Heart right ventricle (tissue), 16 donors: ENCODE measurements around the gene SULF2. TPM values are rescaled to one million over a fixed set of nuclear protein-coding genes. Genes with fewer than 3 reads are reported as not detected.

Experiments
- ATAC-seq, 8 donors: fragments of 200-7000 bp; cut with Tn5 transposase; one replicate each; pipeline ENCODE4 v1.9.1; 2020; ENCODE audit warnings: mild to moderate bottlenecking in 8 of 8, moderate library complexity in 8 of 8, moderate number of reproducible peaks in 1 of 8
- DNase-seq, 2 donors: peaks; one replicate each; pipeline ENCODE4 v3.0.0-alpha.2; 2020
- H3K27ac ChIP-seq, 10 donors: fragments of 200-600 bp; sonication (generic) in 2 of 10; one replicate each; pipeline versions ENCODE4 v1.5.0 to v1.8.0; 2020 to 2022; ENCODE audit warnings: mild to moderate bottlenecking in 3 of 10
- H3K27me3 ChIP-seq, 7 donors: fragments of 200-600 bp; one replicate each; pipeline ENCODE4 v1.8.0; 2021 to 2022; ENCODE audit warnings: mild to moderate bottlenecking in 2 of 7
- H3K36me3 ChIP-seq, 9 donors: fragments of 200-600 bp; sonication (generic) in 1 of 9; one replicate each; pipeline versions ENCODE4 v1.5.0 to v1.8.0; 2020 to 2022; ENCODE audit warnings: mild to moderate bottlenecking in 2 of 9
- H3K4me1 ChIP-seq, 9 donors: fragments of 200-600 bp; sonication (generic) in 1 of 9; one replicate each; pipeline versions ENCODE4 v1.5.0 to v1.8.0; 2020 to 2022; ENCODE audit warnings: mild to moderate bottlenecking in 4 of 9
- H3K4me3 ChIP-seq, 10 donors: fragments of 200-600 bp; sonication (generic) in 2 of 10; one replicate each; pipeline versions ENCODE4 v1.5.0 to v1.8.0; 2020 to 2022; ENCODE audit warnings: mild to moderate bottlenecking in 7 of 10, moderate library complexity in 2 of 10
- H3K9me3 ChIP-seq, 11 donors: fragments of 200-600 bp in 10 of 11; sonication (generic) in 2 of 11; one replicate each; pipeline versions ENCODE4 v1.5.0 to v1.8.0; 2013 to 2022; ENCODE audit warnings: mild to moderate bottlenecking in 2 of 11, control low read depth in 1 of 11, moderate library complexity in 1 of 11
- WGBS, 2 donors: extraction: QIAGEN DNeasy Blood & Tissue Kit; methylation state at CpG; one replicate each; pipeline ENCODE4 v1.1.7; 2013; ENCODE audit warnings: inconsistent platforms in 1 of 2; 5-methylcytosine and 5-hydroxymethylcytosine counted together
- intact Hi-C, 10 donors: fragments of 100-400 bp; cut with DNase I; formaldehyde crosslinking; loops; one replicate each; pipeline versions ENCODE4 v1.11.1 to v1.14.2; 2022
- polyA plus RNA-seq, 2 donors: library from polyadenylated mRNA; stranded (reverse); fragments of 200-250 nt; gene quantifications; one replicate each; pipeline ENCODE4 v1.2.3, GENCODE V29; 2013
- total RNA-seq, 10 donors: library from RNA; stranded (reverse); fragmentation: NEBNext Ultra II Directional in 3 of 10; extraction: Animal tissue kit (Norgen Biotek cat#: 25700) in 3 of 10; gene quantifications; one replicate each; pipeline versions ENCODE4 v1.2.1 to v1.2.4, GENCODE V29; 2021 to 2023
- TF ChIP-seq, protein P1 (sequence below), 9 donors: fragments of 200-600 bp; sonication (generic) in 2 of 9; IDR thresholded peaks; one replicate each; pipeline versions ENCODE4 v1.5.0 to v1.8.0; 2021 to 2022; ENCODE audit warnings: antibody characterized with exemption in 9 of 9, mild to moderate bottlenecking in 5 of 9, moderate library complexity in 1 of 9
- donor health status: Arrhythmogenic right ventricular cardiomyopathy.
- donor health status: ischemic (EF 13 %, LVEDD 7.1; RV severe dilation, severe dysfunction).
- donor health status: healthy with polysubstance abuse.
- donor health status: DM: no; HTN: yes; CAD: no.
- donor health status: DM: no; HTN: no; CAD: no.
- donor health status: ischemic (EF 25% LVEDD 6.9; RV normal size, moderate dysfunction).
- donor health status: ischemic (EF 25% LVEDD 5.7; RV mildly dilated, moderate dysfunction).
- donor health status: healthy.
- donor health status: DM: yes; HTN: yes; CAD: no.
- donor health status: Ischemic cardiomyopathy.
- donor health status: ischemic (EF 35%, LVEDD 5.7; RV mildly dilated, moderate dysfunction).
- donor health status: nonischemic (EF 11% LVEDD 7.7; RV severe dilation, severe dysfunction).
- donor health status: DM: yes; HTN: yes; CAD: no.
- donor health status: PGD.
- donor health status: ischemic (EF 29% LVEDD 5.4; RV normal size, mild dysfunction).
- donor health status: nonischemic (EF 23%, LVEDD 6.1; RV moderate dilation, normal function).

SULF2 gene
- total and polyA plus RNA-seq, 12 donors: 16.7 to 40.6 (median 26.4) TPM

DNA sequence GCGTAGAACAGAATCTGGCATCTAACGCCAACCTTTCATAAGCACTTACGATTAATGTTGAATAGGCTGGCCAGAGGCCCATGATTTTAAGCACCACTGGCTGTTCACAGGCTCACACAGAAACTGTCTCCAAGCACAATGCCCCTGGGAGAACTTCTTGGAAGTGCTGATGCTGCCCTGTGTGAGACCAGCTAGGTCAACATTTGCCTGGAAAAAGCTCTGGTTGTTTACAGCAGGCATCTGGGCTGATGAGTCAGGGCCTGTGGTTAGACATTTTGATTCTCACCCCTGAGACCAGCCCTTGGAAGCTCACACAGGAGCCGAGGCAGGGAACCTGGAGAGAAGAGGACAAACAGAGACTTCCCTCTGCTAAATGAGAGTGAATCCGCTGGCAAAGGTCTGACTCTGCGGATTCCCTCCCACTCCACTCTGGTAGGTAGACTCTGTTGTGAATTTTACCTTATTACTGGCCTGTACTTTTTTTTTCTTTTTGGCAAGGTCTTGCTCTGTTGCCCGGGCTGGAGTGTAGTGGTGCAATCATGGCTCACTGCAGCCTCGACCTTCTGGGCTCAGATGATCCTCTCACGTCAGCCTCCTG is 6.8 kb upstream of the SULF2 start:
- H3K27ac ChIP-seq: peak overlapping the region in 3 of 10 donors; percentile 9 to 51 (median 28)
- H3K4me1 ChIP-seq: peaks cover 0 to 19% (median 12%) of the 10 kb centered on the region in 9 donors
- no peak overlapping the region for H3K4me3 ChIP-seq
- intact Hi-C loops: no loop called here
- peaks cover 0 to 24% (median 0%) of the 10 kb centered on the region in 7 donors for H3K27me3 ChIP-seq
- TF ChIP-seq, protein P1, sequence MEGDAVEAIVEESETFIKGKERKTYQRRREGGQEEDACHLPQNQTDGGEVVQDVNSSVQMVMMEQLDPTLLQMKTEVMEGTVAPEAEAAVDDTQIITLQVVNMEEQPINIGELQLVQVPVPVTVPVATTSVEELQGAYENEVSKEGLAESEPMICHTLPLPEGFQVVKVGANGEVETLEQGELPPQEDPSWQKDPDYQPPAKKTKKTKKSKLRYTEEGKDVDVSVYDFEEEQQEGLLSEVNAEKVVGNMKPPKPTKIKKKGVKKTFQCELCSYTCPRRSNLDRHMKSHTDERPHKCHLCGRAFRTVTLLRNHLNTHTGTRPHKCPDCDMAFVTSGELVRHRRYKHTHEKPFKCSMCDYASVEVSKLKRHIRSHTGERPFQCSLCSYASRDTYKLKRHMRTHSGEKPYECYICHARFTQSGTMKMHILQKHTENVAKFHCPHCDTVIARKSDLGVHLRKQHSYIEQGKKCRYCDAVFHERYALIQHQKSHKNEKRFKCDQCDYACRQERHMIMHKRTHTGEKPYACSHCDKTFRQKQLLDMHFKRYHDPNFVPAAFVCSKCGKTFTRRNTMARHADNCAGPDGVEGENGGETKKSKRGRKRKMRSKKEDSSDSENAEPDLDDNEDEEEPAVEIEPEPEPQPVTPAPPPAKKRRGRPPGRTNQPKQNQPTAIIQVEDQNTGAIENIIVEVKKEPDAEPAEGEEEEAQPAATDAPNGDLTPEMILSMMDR (IDR thresholded peaks at IDR 0.05): no peak
- 62 to 64% methylated on average over 9 of the region's 9 CpGs for WGBS, 2 donors
- no peaks in the 10 kb centered on the region for H3K36me3 ChIP-seq
- ATAC-seq (peak; percentile 82 to 91 (median 86)), DNase-seq (peak; percentile 48 to 85)
- no peaks in the 10 kb centered on the region for H3K9me3 ChIP-seq

DNA sequence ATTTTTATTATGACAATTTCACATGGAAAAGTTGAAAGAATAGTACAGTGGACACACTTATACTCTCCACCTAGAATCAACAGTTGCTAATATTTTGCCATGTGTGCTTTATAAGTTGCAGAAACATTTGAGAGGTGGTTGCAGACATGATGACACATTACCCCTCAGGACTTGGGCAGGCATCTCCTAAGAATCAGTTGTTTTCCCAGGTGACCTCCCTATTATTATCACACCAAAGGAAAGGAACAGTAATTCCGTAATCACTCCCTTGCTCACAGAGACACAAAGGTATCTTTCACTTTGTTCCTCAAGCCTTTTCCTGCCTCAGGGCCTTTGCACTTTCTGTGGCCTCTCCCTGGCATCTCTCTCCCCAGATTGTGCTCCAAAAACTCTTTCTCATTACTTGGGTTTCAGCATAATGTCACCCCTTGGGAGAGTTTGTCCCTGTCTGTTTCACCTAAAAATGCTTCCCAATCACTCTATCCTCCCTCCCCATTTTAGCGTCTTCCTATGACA is 5.9 kb upstream of the SULF2 start:
- H3K27ac ChIP-seq: peak overlapping the region in 2 of 10 donors; percentile 28 to 51
- no peak overlapping the region for H3K4me3 ChIP-seq

DNA sequence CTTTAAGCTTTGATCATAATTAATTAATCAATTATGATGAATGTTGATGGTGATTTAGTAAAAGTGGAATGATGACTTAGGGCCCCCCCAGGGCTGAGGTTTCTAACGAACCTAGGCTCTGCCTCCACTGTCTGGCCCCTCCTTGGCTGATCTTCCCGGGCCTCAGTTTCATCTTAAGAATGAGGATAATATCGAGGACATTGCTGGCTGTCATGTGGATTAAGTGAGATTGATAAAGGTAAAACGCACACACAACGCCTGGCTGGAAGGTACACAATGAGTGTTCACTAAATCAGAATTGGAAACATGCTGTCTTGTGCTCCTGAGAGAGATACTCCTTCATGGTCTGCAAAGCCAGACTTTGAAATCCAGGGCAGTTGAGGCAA is 5.3 kb upstream of the SULF2 start:
- Histone ChIP-seq H3K27me3 (peaks cover 0 to 39% (median 0%) of the 10 kb centered on the region in 7 donors), H3K4me1 (peaks cover 0 to 31% (median 15%) of the 10 kb centered on the region in 9 donors), H3K27ac (peak overlapping the region in 1 of 10 donors; percentile 51), H3K36me3 (no peaks in the 10 kb centered on the region), H3K4me3 (no peak overlapping the region), H3K9me3 (no peaks in the 10 kb centered on the region)
- TF ChIP-seq, protein P1 (IDR thresholded peaks at IDR 0.05): no peak
- WGBS, 2 donors: 83 to 84% methylated on average over 5 of the region's 5 CpGs
- intact Hi-C loops: no loop called here
- no peak for DNase-seq
- ATAC-seq: no peak

More for the DNA sequence above, 5.9 kb upstream of the SULF2 start:
- Histone ChIP-seq H3K27me3 (peaks cover 0 to 34% (median 0%) of the 10 kb centered on the region in 7 donors), H3K4me1 (peaks cover 0 to 27% (median 12%) of the 10 kb centered on the region in 9 donors), H3K36me3 (no peaks in the 10 kb centered on the region), H3K9me3 (no peaks in the 10 kb centered on the region)
- 99 to 100% methylated on average over 2 of the region's 2 CpGs for WGBS, 2 donors
- DNase-seq (no peak), ATAC-seq (no peak)
- intact Hi-C loops: no loop called here
- TF ChIP-seq, protein P1 (IDR thresholded peaks at IDR 0.05): no peak

DNA sequence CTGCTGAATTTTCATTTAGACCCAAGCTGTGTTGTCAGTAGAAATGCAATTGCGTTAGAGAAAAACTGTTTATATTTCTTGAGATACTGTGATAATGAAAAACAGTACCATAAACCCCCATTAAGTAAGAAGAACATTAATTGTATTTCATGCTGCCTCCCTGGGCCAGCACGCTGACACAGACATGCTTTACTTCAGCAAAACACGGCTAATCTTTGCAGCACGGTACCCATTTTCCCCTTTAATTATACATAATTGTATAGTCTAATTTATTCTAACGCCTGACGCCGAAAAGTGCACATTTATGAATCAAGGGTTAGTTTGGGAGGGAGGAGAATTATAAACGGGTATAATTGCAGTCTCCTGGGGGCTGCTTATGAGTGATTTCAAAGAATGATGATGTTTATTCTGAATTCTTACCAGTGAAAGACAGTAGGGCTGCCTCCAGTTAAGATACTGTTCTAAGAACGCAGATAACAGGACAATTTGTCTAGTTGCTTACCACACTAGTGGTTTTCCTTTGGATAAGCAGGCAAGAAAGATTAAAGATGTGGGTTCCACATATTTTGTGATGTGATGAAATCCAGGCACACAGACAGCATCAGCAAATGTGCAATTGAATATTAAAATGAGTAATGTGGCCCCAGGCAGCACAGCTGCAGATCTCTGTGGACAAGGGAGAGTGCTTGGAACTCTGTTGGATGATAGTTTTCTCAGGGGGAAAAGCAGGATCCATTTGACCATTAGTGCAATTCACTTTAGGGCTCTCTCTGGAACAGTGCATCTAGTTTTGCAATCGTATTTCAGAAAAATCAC is 4.7 kb upstream of the SULF2 start:
- 78 to 81% methylated on average over 10 of the region's 10 CpGs for WGBS, 2 donors
- Histone ChIP-seq H3K4me3 (no peak overlapping the region), H3K27ac (no peak overlapping the region), H3K4me1 (peaks cover 0 to 31% (median 15%) of the 10 kb centered on the region in 9 donors), H3K27me3 (peaks cover 0 to 39% (median 0%) of the 10 kb centered on the region in 7 donors), H3K36me3 (no peaks in the 10 kb centered on the region), H3K9me3 (no peaks in the 10 kb centered on the region)
- TF ChIP-seq, protein P1 (IDR thresholded peaks at IDR 0.05): no peak
- ATAC-seq (peak in 1 of 8 donors; percentile 6), DNase-seq (no peak)
- intact Hi-C loops: loop anchor here in 7 of 10 donors (2.0 to 10.0 kb wide), 9 partner anchors 65 to 832 kb away; no protein-coding TSS in a partner anchor
